Small intestine (tissue), 7 donors: ENCODE measurements around the gene COPS4. TPM values are rescaled to one million over a fixed set of nuclear protein-coding genes. Genes with fewer than 3 reads are reported as not detected.
A peak's percentile ranks its signal among the peaks of the same experiment; 100 is the strongest.

Experiments
- DNase-seq, 2 donors: peaks; one replicate each; pipeline versions ENCODE4 v3.0.0 to v3.0.0-alpha.2; 2013
- FAIRE-seq: peaks from 2 replicates; lab custom pipeline; 2012; peaks lifted over from hg19 to GRCh38; lab: Jason Lieb, UNC
- H3K27ac ChIP-seq, 3 donors: one replicate each; pipeline ENCODE4 v1.5.1; 2013; ENCODE audit warnings: low read length in 2 of 3, mild to moderate bottlenecking in 2 of 3, control low read depth in 1 of 3, inconsistent platforms in 1 of 3, low read depth in 1 of 3, moderate library complexity in 1 of 3
- H3K27me3 ChIP-seq, 3 donors: one replicate each; pipeline ENCODE4 v1.6.1; 2013; ENCODE audit warnings: low read length in 3 of 3, inconsistent platforms in 1 of 3; ENCODE audit not compliant: control insufficient read depth in 3 of 3, insufficient read depth in 3 of 3
- H3K36me3 ChIP-seq, 3 donors: one replicate each; pipeline ENCODE4 v1.6.1; 2013; ENCODE audit warnings: low read length in 3 of 3, inconsistent platforms in 1 of 3, low read depth in 1 of 3, mild to moderate bottlenecking in 1 of 3, moderate library complexity in 1 of 3; ENCODE audit not compliant: control insufficient read depth in 3 of 3, insufficient read depth in 2 of 3
- H3K4me1 ChIP-seq, 3 donors: one replicate each; pipeline ENCODE4 v1.6.1; 2013; ENCODE audit warnings: low read length in 2 of 3, inconsistent platforms in 1 of 3, low read depth in 1 of 3, mild to moderate bottlenecking in 1 of 3, moderate library complexity in 1 of 3; ENCODE audit not compliant: control insufficient read depth in 3 of 3, insufficient read depth in 2 of 3
- H3K4me3 ChIP-seq, 3 donors: one replicate each; pipeline ENCODE4 v1.5.1; 2013; ENCODE audit warnings: low read length in 3 of 3, control low read depth in 1 of 3, inconsistent platforms in 1 of 3, low read depth in 1 of 3, mild to moderate bottlenecking in 1 of 3, moderate library complexity in 1 of 3
- H3K9me3 ChIP-seq, 2 donors: one replicate each; pipeline ENCODE4 v1.6.1; 2013; ENCODE audit warnings: low read depth in 1 of 2, low read length in 1 of 2; ENCODE audit not compliant: control insufficient read depth in 2 of 2, insufficient read depth in 1 of 2
- WGBS, 3 donors: extraction: QIAGEN DNeasy Blood & Tissue Kit; methylation state at CpG; one replicate each; pipeline ENCODE4 v1.1.7; 2013; 5-methylcytosine and 5-hydroxymethylcytosine counted together
- polyA plus RNA-seq, 4 donors: library from polyadenylated mRNA; stranded (reverse) in 3 of 4; unstranded in 1 of 4; fragments of 200-250 nt in 3 of 4; fragments of 120-200 nt in 1 of 4; gene quantifications; one replicate each; pipeline versions ENCODE4 v1.2.1 to v1.2.3, GENCODE V29; 2013
- donor health status: healthy with polysubstance abuse.
- donor health status: control.
- donor health status: control.
- donor health status: Bipolar disorder and iron deficiency.
- donor health status: healthy.

COPS4 gene
- polyA plus RNA-seq, 4 donors: 23.5 to 46.9 (median 31.4) TPM

DNA sequence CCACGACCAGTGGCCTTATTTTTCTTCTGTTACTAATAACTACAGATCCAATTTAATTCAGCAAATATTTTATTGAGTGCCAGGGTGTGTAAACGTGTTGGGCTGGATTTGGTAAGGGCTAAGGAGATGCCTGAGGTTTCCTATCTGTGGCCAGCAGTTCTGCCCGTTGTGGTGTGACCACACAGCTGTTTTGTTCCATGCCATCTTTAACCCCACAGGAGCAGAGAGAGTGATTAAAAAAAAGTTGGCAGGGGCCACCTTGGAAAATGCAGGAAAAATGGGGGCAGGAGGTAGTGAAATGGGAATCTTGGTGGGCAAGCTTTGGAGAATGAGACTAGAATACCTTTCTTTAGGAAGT, 78.4 kb downstream of the COPS4 start:
- H3K4me3 ChIP-seq: peak overlapping the region; percentile 48 to 56 (median 51)
- H3K27me3 ChIP-seq: no peaks in the 10 kb centered on the region
- H3K9me3 ChIP-seq: no peaks in the 10 kb centered on the region
- DNase-seq (no peak), FAIRE-seq (no peak)
- peaks cover 0 to 7% (median 2%) of the 10 kb centered on the region in 3 donors for H3K36me3 ChIP-seq
- 46 to 69% (median 48%) methylated on average over 3 of the region's 3 CpGs for WGBS, 3 donors
- H3K4me1 ChIP-seq: peaks cover 0 to 20% (median 0%) of the 10 kb centered on the region in 3 donors
- peak overlapping the region; percentile 12 to 90 (median 69) for H3K27ac ChIP-seq

DNA sequence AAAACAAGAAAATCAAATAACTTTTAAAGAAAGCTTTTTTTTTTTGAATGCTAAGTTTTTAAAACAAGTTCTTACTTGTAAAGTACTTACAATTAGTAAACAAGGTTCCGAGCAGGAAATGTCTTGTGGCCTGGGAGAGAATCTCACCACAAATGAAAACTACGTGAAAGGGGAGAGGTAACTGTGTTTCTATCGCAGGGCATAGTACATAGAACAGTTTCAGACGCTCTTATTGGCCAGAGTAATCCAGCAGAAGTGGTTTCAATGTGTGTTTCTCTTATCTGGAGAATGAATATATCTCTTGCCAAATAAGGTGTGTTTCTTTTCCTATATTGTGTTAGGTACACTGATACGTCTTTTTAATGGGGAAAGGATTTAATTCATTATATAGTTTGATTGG, 79.6 kb downstream of the COPS4 start, which contains the start of gene PLAC8:
TSS of gene PLAC8 (minus strand) at position 154 of the 400 bp plus-strand sequence. CDS start 6,808 bp downstream, outside the sequence.
- H3K4me3 ChIP-seq: peak within 1 kb of the TSS; percentile 48 to 57 (median 51)
- H3K9me3 ChIP-seq: no peaks in the 10 kb centered on the region
- H3K36me3 ChIP-seq: peaks cover 0 to 3% (median 0%) of the 10 kb centered on the region in 3 donors
- H3K27ac ChIP-seq: peak within 1 kb of the TSS; percentile 12 to 90 (median 69)
- peaks cover 0 to 20% (median 0%) of the 10 kb centered on the region in 3 donors for H3K4me1 ChIP-seq
- DNase-seq (peak; percentile 84 to 96), FAIRE-seq (peak; percentile 79)
- H3K27me3 ChIP-seq: no peaks in the 10 kb centered on the region
- WGBS, 3 donors: 2 to 36% (median 10%) methylated on average over 5 of the region's 5 CpGs

DNA sequence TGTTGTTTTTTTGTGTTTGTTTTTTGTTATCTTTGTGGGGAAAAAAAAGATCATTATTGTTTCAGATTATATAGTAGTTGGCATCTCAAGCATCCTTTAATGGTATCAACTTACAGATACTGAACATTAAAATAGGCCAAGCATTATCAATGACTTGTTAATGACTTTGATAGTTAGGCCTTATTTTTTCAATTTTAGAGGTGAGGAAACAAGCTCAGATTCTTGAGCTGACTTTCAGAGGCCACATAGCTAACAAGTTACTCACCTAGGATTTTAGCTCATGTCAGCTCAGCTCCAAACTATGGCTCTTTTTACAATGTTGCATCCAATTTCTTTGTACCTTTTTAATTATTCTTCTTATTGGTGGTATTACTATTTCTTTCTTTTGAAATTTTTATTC, 80.0 kb downstream of the COPS4 start:
- H3K4me3 ChIP-seq: no peak overlapping the region
- peak overlapping the region in 2 of 3 donors; percentile 40 to 69 for H3K27ac ChIP-seq
- DNase-seq (peak in 1 of 2 donors; percentile 51), FAIRE-seq (no peak)
- H3K36me3 ChIP-seq: peaks cover 0 to 3% (median 0%) of the 10 kb centered on the region in 3 donors
- H3K27me3 ChIP-seq: no peaks in the 10 kb centered on the region
- peaks cover 0 to 20% (median 0%) of the 10 kb centered on the region in 3 donors for H3K4me1 ChIP-seq
- no peaks in the 10 kb centered on the region for H3K9me3 ChIP-seq

DNA sequence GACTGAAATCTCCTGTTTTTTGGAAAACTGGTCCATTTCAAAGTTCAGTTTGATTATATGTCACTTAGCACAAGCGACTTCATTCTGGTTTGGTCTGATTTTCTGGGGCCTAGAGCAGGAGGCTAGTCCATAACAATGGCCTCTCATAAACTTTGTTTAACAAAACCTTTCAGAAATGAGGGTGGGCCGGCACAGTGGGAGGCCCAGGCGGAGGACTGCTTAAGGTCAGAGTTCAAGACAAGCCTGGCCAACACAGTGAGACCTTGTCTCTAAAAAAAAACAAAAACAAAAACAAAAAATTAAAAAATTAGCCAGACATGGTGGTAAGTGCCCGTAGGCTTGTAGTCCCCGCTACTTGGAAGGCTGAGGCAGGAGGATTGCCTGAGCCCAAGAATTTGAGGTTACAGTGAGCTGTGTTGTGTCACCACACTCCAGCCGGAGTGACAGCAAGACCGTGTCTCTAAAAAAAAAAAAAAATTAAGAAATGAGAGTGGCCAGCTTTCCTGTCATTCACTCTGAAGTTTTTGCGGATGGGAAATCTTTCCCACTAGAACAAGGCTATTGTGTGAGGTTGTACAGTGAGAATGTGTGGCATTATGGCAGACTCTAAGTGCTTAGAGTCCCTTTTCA, 80.8 kb downstream of the COPS4 start:
- H3K4me1 ChIP-seq: peaks cover 0 to 15% (median 0%) of the 10 kb centered on the region in 3 donors
- FAIRE-seq: no peak
- peaks cover 0 to 3% (median 0%) of the 10 kb centered on the region in 3 donors for H3K36me3 ChIP-seq
- H3K27me3 ChIP-seq: no peaks in the 10 kb centered on the region
- 75 to 90% (median 84%) methylated on average over 8 of the region's 8 CpGs for WGBS, 3 donors
- no peaks in the 10 kb centered on the region for H3K9me3 ChIP-seq
- H3K4me3 ChIP-seq: no peak overlapping the region
- peak overlapping the region in 2 of 3 donors; percentile 11 to 69 for H3K27ac ChIP-seq
- DNase-seq: no peak

DNA sequence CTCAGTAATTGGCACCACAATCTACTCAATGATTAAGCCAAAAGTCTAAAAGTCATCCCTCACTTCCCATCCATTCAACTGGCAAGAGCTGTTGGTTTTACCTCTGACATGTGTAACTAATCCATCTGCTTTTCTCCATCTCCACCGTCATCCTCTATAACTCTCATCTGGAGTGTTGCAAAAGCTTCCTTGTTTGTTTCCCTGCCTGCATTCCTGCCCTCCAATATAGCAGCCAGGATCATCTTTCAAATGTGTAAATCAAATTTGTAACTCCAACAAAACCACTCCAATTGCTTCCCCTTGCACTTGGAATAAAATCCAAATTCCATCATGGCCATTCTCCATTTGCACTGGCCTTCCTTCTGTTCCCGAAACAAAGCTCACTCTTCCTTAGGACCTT, 83.9 kb downstream of the COPS4 start:
- DNase-seq (peak in 1 of 2 donors; percentile 51), FAIRE-seq (no peak)
- Histone ChIP-seq H3K27ac (no peak overlapping the region), H3K9me3 (peaks cover 0 to 2% of the 10 kb centered on the region in 2 donors), H3K27me3 (no peaks in the 10 kb centered on the region), H3K4me1 (peaks cover 0 to 7% (median 0%) of the 10 kb centered on the region in 3 donors), H3K36me3 (no peaks in the 10 kb centered on the region), H3K4me3 (no peak overlapping the region)
- 64 to 71% (median 69%) methylated on average over 2 of the region's 2 CpGs for WGBS, 3 donors

DNA sequence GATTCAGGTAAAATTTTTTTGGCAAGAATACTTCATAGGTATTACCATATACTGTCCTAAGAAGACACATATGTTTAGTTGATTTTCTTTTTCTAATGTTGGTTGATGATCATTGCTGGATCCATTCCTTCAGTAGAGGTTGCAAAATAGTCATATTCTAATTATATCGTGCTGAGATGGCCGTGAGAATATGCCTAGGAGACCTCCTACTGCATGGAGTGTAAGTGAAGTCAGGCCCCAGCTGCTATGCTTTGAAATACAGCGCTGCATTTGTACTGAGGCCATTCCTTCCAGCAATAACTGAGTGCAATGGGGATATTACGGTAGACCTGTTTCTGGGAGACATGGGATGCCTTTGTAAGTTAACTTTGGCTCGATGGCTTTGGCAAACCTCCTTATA, 86.3 kb downstream of the COPS4 start:
- DNase-seq: no peak
- WGBS, 3 donors: 88 to 92% (median 89%) methylated on average over 5 of the region's 5 CpGs
- Histone ChIP-seq H3K4me3 (no peak overlapping the region), H3K27me3 (no peaks in the 10 kb centered on the region), H3K27ac (no peak overlapping the region), H3K9me3 (peaks cover 0 to 15% of the 10 kb centered on the region in 2 donors), H3K4me1 (no peaks in the 10 kb centered on the region), H3K36me3 (no peaks in the 10 kb centered on the region)
- no peak for FAIRE-seq

GRCh38 chr4:83124111-83124780, 89.3 kb downstream of the COPS4 start:
- Histone ChIP-seq H3K27ac (no peak overlapping the region), H3K27me3 (no peaks in the 10 kb centered on the region), H3K9me3 (peaks cover 0 to 22% of the 10 kb centered on the region in 2 donors), H3K4me1 (peaks cover 0 to 2% (median 0%) of the 10 kb centered on the region in 3 donors), H3K36me3 (no peaks in the 10 kb centered on the region), H3K4me3 (no peak overlapping the region)
- FAIRE-seq: no peak
- 74 to 79% (median 78%) methylated on average over 10 of the region's 10 CpGs for WGBS, 3 donors
- DNase-seq: no peak
